ENCODE data around the gene F9.

F9 gene

DNA sequence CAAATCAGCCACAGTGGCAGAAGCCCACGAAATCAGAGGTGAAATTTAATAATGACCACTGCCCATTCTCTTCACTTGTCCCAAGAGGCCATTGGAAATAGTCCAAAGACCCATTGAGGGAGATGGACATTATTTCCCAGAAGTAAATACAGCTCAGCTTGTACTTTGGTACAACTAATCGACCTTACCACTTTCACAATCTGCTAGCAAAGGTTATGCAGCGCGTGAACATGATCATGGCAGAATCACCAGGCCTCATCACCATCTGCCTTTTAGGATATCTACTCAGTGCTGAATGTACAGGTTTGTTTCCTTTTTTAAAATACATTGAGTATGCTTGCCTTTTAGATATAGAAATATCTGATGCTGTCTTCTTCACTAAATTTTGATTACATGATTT, at the start of gene F9:
Gene F9 (plus strand): TSS at position 190 of the 400 bp plus-strand sequence. CDS start 26 bp downstream, at position 216.
- no peak within 1 kb of the TSS for H3K4me3 ChIP-seq (IDR thresholded peaks at IDR 0.05; ENCODE audit: insufficient read depth, low read depth, low read length)
- H4K20me1 ChIP-seq (ENCODE audit: insufficient read depth): no peaks in the 10 kb centered on the region
- no peak within 1 kb of the TSS for H3K27ac ChIP-seq
- TF ChIP-seq, protein P1, sequence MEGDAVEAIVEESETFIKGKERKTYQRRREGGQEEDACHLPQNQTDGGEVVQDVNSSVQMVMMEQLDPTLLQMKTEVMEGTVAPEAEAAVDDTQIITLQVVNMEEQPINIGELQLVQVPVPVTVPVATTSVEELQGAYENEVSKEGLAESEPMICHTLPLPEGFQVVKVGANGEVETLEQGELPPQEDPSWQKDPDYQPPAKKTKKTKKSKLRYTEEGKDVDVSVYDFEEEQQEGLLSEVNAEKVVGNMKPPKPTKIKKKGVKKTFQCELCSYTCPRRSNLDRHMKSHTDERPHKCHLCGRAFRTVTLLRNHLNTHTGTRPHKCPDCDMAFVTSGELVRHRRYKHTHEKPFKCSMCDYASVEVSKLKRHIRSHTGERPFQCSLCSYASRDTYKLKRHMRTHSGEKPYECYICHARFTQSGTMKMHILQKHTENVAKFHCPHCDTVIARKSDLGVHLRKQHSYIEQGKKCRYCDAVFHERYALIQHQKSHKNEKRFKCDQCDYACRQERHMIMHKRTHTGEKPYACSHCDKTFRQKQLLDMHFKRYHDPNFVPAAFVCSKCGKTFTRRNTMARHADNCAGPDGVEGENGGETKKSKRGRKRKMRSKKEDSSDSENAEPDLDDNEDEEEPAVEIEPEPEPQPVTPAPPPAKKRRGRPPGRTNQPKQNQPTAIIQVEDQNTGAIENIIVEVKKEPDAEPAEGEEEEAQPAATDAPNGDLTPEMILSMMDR (conservative IDR thresholded peaks at IDR 0.05; ENCODE audit: low read depth, low read length): no peak
- H3K4me2 ChIP-seq: no peak within 1 kb of the TSS
- no peaks in the 10 kb centered on the region for H3K4me1 ChIP-seq (ENCODE audit: low read depth, poor library complexity, severe bottlenecking)
- no peaks in the 10 kb centered on the region for H3K36me3 ChIP-seq (ENCODE audit: insufficient read depth)
- no peaks in the 10 kb centered on the region for H3K79me2 ChIP-seq (ENCODE audit: insufficient read depth, low read depth)
- no peak within 1 kb of the TSS for H2AFZ ChIP-seq (ENCODE audit: low read depth)
- H3K27me3 ChIP-seq (ENCODE audit: insufficient read depth, low read depth): no peaks in the 10 kb centered on the region
- H3K9ac ChIP-seq: no peak within 1 kb of the TSS

DNA sequence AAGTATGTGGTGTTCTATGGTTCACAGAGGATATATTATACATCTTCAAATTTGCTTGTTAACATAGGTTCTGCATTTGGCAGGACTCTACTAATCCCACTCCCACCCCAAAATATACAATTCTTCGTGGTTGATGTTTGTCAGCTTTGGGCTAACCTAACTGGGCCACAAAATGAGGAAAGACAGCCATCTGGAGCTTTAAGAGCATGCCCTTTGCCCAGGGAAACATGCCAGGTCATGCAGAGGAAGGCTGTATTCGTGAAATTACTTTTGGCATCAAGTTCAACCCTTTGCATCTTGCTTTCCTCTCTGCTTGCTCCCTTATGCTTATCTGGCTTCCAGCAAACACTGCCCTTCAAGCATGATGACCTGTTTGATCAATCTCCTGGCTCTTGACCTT, 46.8 kb upstream of the F9 start:
- no peaks in the 10 kb centered on the region for H3K27me3 ChIP-seq (ENCODE audit: insufficient read depth, low read depth)
- no peaks in the 10 kb centered on the region for H3K4me1 ChIP-seq (ENCODE audit: low read depth, poor library complexity, severe bottlenecking)
- H3K4me3 ChIP-seq (IDR thresholded peaks at IDR 0.05; ENCODE audit: insufficient read depth, low read depth, low read length): no peak overlapping the region
- no peak overlapping the region for H2AFZ ChIP-seq (ENCODE audit: low read depth)
- no peak overlapping the region for H3K4me2 ChIP-seq
- no peak overlapping the region for H3K9ac ChIP-seq
- no peaks in the 10 kb centered on the region for H4K20me1 ChIP-seq (ENCODE audit: insufficient read depth)
- H3K79me2 ChIP-seq (ENCODE audit: insufficient read depth, low read depth): no peaks in the 10 kb centered on the region
- H3K27ac ChIP-seq: no peak overlapping the region
- TF ChIP-seq, protein P1 (conservative IDR thresholded peaks at IDR 0.05; ENCODE audit: low read depth, low read length): no peak
- no peaks in the 10 kb centered on the region for H3K36me3 ChIP-seq (ENCODE audit: insufficient read depth)

DNA sequence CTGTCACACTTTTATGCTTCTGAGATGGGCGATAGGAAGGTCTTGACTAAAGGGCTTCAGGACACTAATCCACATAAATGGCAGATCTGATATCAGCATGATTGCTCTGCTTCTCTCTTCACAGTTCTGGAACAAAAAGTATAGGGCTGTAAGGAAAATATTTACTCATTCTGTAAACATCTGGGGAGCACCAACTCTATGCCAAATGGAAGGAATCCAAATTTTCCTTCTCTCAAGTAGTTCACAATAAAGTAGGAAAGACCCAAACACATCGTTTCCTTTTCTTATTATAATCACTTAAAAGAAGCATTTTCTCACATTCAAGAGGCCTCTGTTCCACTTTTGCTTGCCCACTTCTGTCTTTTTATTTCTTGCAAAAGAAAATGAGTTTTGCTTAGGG, 45.9 kb upstream of the F9 start:
- Histone ChIP-seq H3K9ac (no peak overlapping the region), H2AFZ (ENCODE audit: low read depth) (no peak overlapping the region), H4K20me1 (ENCODE audit: insufficient read depth) (no peaks in the 10 kb centered on the region), H3K4me2 (no peak overlapping the region), H3K79me2 (ENCODE audit: insufficient read depth, low read depth) (no peaks in the 10 kb centered on the region), H3K36me3 (ENCODE audit: insufficient read depth) (no peaks in the 10 kb centered on the region), H3K4me3 (IDR thresholded peaks at IDR 0.05; ENCODE audit: insufficient read depth, low read depth, low read length) (no peak overlapping the region), H3K27me3 (ENCODE audit: insufficient read depth, low read depth) (no peaks in the 10 kb centered on the region), H3K4me1 (ENCODE audit: low read depth, poor library complexity, severe bottlenecking) (no peaks in the 10 kb centered on the region), H3K27ac (no peak overlapping the region)
- TF ChIP-seq, protein P1 (conservative IDR thresholded peaks at IDR 0.05; ENCODE audit: low read depth, low read length): no peak

DNA sequence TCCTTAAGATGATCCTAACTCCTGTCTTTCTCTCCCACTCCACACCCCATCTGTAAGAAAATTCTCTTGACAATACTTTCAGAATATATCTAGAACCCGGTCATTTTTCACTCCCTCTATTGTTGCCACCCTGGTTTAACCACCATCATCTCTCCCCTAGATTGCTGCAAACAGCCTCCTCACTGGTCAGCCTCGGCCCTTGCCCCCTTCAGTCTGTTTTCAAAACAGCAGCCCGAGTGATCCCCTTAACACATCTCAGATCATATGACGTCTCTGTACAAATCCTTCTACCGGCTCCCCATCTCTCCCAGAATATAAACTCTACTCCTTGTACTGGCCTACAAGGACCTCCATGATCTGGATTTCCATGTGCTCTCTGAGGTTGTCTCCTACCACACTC, 35.2 kb upstream of the F9 start:
- Histone ChIP-seq H3K4me2 (no peak overlapping the region), H3K4me1 (ENCODE audit: low read depth, poor library complexity, severe bottlenecking) (no peaks in the 10 kb centered on the region), H3K79me2 (ENCODE audit: insufficient read depth, low read depth) (no peaks in the 10 kb centered on the region), H3K4me3 (IDR thresholded peaks at IDR 0.05; ENCODE audit: insufficient read depth, low read depth, low read length) (no peak overlapping the region), H3K9ac (no peak overlapping the region), H2AFZ (ENCODE audit: low read depth) (no peak overlapping the region), H3K27me3 (ENCODE audit: insufficient read depth, low read depth) (no peaks in the 10 kb centered on the region), H3K36me3 (ENCODE audit: insufficient read depth) (no peaks in the 10 kb centered on the region), H3K27ac (no peak overlapping the region), H4K20me1 (ENCODE audit: insufficient read depth) (no peaks in the 10 kb centered on the region)
- TF ChIP-seq, protein P1 (conservative IDR thresholded peaks at IDR 0.05; ENCODE audit: low read depth, low read length): no peak

Measured in KMS-11 (cell line).